H9 (cell line): ENCODE data around the gene RNLS. TPM values are rescaled to one million over a fixed set of nuclear protein-coding genes. Genes with fewer than 3 reads are reported as not detected.

Experiments
- DNase-seq: peaks from one replicate; pipeline ENCODE4 v3.0.0-alpha.2; 2017
- H2AFZ ChIP-seq: one replicate; pipeline ENCODE4 v1.6.1; 2013; ENCODE audit warnings: mild to moderate bottlenecking, low read length, control low read depth, moderate library complexity
- H2AK5ac ChIP-seq: 2 replicates; pipeline ENCODE4 v1.6.1; 2013; ENCODE audit warnings: low read length, control low read depth, mixed read lengths; ENCODE audit not compliant: insufficient read length
- H2BK120ac ChIP-seq: one replicate; pipeline ENCODE4 v1.6.1; 2013; ENCODE audit warnings: low read depth, mild to moderate bottlenecking, low read length, control low read depth, inconsistent platforms; ENCODE audit not compliant: poor library complexity, severe bottlenecking
- H2BK12ac ChIP-seq: 2 replicates; pipeline ENCODE4 v1.6.1; 2013; ENCODE audit warnings: low read length, control low read depth, mixed read lengths, low read depth; ENCODE audit not compliant: insufficient read length
- H2BK15ac ChIP-seq: 2 replicates; pipeline ENCODE4 v1.6.1; 2013; ENCODE audit warnings: low read depth, low read length, control low read depth
- H2BK20ac ChIP-seq: one replicate; pipeline ENCODE4 v1.6.1; 2013; ENCODE audit warnings: low read depth, mild to moderate bottlenecking, low read length, control low read depth, inconsistent platforms; ENCODE audit not compliant: poor library complexity, severe bottlenecking
- H2BK5ac ChIP-seq: 2 replicates; pipeline ENCODE4 v1.6.1; 2013; ENCODE audit warnings: low read length, control low read depth, mixed read lengths; ENCODE audit not compliant: insufficient read length
- H3K14ac ChIP-seq: 2 replicates; pipeline ENCODE4 v1.6.1; 2013; ENCODE audit warnings: low read length, control low read depth; ENCODE audit not compliant: insufficient read depth
- H3K18ac ChIP-seq: 2 replicates; pipeline ENCODE4 v1.6.1; 2013; ENCODE audit warnings: low read depth, mild to moderate bottlenecking, mixed read lengths, low read length, control low read depth; ENCODE audit not compliant: insufficient read length
- H3K23ac ChIP-seq: 2 replicates; pipeline ENCODE4 v1.6.1; 2013; ENCODE audit warnings: low read length, control low read depth, mixed read lengths, low read depth; ENCODE audit not compliant: insufficient read length
- H3K23me2 ChIP-seq: 2 replicates; pipeline ENCODE4 v1.6.1; 2013; ENCODE audit warnings: low read depth, mild to moderate bottlenecking, mixed read lengths, low read length, control low read depth; ENCODE audit not compliant: insufficient read length, poor library complexity, severe bottlenecking
- H3K27ac ChIP-seq: 2 replicates; pipeline ENCODE4 v1.5.1; 2013; ENCODE audit warnings: low read length, control low read depth, mixed read lengths, low read depth; ENCODE audit not compliant: insufficient read length
- H3K27me3 ChIP-seq: 2 replicates; pipeline ENCODE4 v1.6.1; 2013; ENCODE audit warnings: low read length, control low read depth, inconsistent platforms; ENCODE audit not compliant: insufficient read depth
- H3K4ac ChIP-seq: 2 replicates; pipeline ENCODE4 v1.6.1; 2013; ENCODE audit warnings: low read depth, mild to moderate bottlenecking, control low read depth, inconsistent platforms, low read length, moderate library complexity
- H3K4me1 ChIP-seq: 2 replicates; pipeline ENCODE4 v1.6.1; 2013; ENCODE audit warnings: low read length, control low read depth, inconsistent platforms; ENCODE audit not compliant: insufficient read depth
- H3K4me2 ChIP-seq: 2 replicates; pipeline ENCODE4 v1.6.1; 2013; ENCODE audit warnings: low read length, control low read depth, mixed read lengths; ENCODE audit not compliant: insufficient read length, insufficient read depth
- H3K56ac ChIP-seq: 2 replicates; pipeline ENCODE4 v1.6.1; 2013; ENCODE audit warnings: low read depth, mild to moderate bottlenecking, mixed read lengths, low read length, control low read depth; ENCODE audit not compliant: insufficient read length
- H3K79me1 ChIP-seq: 2 replicates; pipeline ENCODE4 v1.6.1; 2013; ENCODE audit warnings: low read depth, mild to moderate bottlenecking, moderate library complexity, low read length, control low read depth, inconsistent platforms; ENCODE audit not compliant: insufficient read depth, poor library complexity, severe bottlenecking
- H3K79me2 ChIP-seq: 2 replicates; pipeline ENCODE4 v1.6.1; 2013; ENCODE audit warnings: low read length, control low read depth, inconsistent platforms; ENCODE audit not compliant: insufficient read depth
- H3K9ac ChIP-seq: 2 replicates; pipeline ENCODE4 v1.6.1; 2013; ENCODE audit warnings: low read length, control low read depth, mixed read lengths; ENCODE audit not compliant: insufficient read length; ENCODE audit errors: extremely low read depth
- H3K9me3 ChIP-seq: one replicate; pipeline ENCODE4 v1.6.1; 2013; ENCODE audit warnings: low read depth, low read length, inconsistent platforms; ENCODE audit not compliant: control insufficient read depth
- H3T11ph ChIP-seq: one replicate; pipeline ENCODE4 v1.6.1; 2013; ENCODE audit warnings: mild to moderate bottlenecking, low read length, control low read depth, inconsistent platforms
- H4K20me1 ChIP-seq: one replicate; pipeline ENCODE4 v1.6.1; 2013; ENCODE audit not compliant: control insufficient read depth, insufficient read length, insufficient read depth
- H4K5ac ChIP-seq: 2 replicates; pipeline ENCODE4 v1.6.1; 2013; ENCODE audit warnings: low read depth, mild to moderate bottlenecking, mixed read lengths, low read length, control low read depth; ENCODE audit not compliant: insufficient read length
- H4K8ac ChIP-seq: replicated peaks from 2 replicates; pipeline ENCODE4 v1.6.1; 2013; ENCODE audit warnings: low read length, control low read depth, mixed read lengths, low read depth; ENCODE audit not compliant: insufficient read length
- H4K91ac ChIP-seq: 2 replicates; pipeline ENCODE4 v1.6.1; 2013; ENCODE audit warnings: low read depth, mild to moderate bottlenecking, moderate library complexity, mixed read lengths, low read length, control low read depth; ENCODE audit not compliant: insufficient read length
- H3K27ac Mint-ChIP-seq, 3 experiments: 2 replicates in 2 of 3; 3 replicates in 1 of 3; pipeline ENCODE4 v1.8.0; 2020 to 2021; ENCODE audit warnings: mixed read lengths in 3 of 3, mild to moderate bottlenecking in 1 of 3, moderate library complexity in 1 of 3
- H3K27me3 Mint-ChIP-seq: 2 replicates; pipeline ENCODE4 v1.8.0; 2021; ENCODE audit warnings: low read depth, mild to moderate bottlenecking, moderate library complexity, mixed read lengths
- H3K36me3 Mint-ChIP-seq, 3 experiments: 2 replicates in 2 of 3; 3 replicates in 1 of 3; pipeline ENCODE4 v1.8.0; 2020 to 2021; ENCODE audit warnings: low read depth in 3 of 3, mixed read lengths in 3 of 3; ENCODE audit not compliant: insufficient read depth in 1 of 3
- H3K4me1 Mint-ChIP-seq, 2 experiments: 2 replicates each; pipeline ENCODE4 v1.8.0; 2020; ENCODE audit warnings: mixed read lengths in 2 of 2
- H3K4me3 Mint-ChIP-seq, 2 experiments: 2 replicates in 1 of 2; 3 replicates in 1 of 2; pipeline ENCODE4 v1.8.0; 2020 to 2021; ENCODE audit warnings: mild to moderate bottlenecking in 2 of 2, mixed read lengths in 2 of 2, moderate library complexity in 1 of 2
- H3K9me3 Mint-ChIP-seq, 2 experiments: 2 replicates in 1 of 2; 3 replicates in 1 of 2; pipeline ENCODE4 v1.8.0; 2020; ENCODE audit warnings: mild to moderate bottlenecking in 2 of 2, mixed read lengths in 2 of 2, moderate library complexity in 1 of 2
- WGBS: extraction: QIAGEN DNeasy Blood & Tissue Kit; methylation state at CpG from one replicate; pipeline ENCODE4 v1.1.7; 2013; ENCODE audit warnings: missing lambda C conversion rate, low lambda C conversion rate, mixed read lengths; ENCODE audit not compliant: insufficient read length; ENCODE audit errors: extremely low coverage; 5-methylcytosine and 5-hydroxymethylcytosine counted together
- total RNA-seq: library from RNA; stranded (reverse); gene quantifications from 2 replicates; pipeline ENCODE4 v1.2.1, GENCODE V29; 2021
- TF ChIP-seq, protein P1 (sequence below): fragments of 200-600 bp; sonication (generic); conservative IDR thresholded peaks from 3 replicates; pipeline ENCODE4 v1.8.0; 2021; ENCODE audit warnings: antibody characterized with exemption, mild to moderate bottlenecking

The RNLS gene
- total RNA-seq, 1 experiment from 2014 or later = 7.5 TPM

DNA sequence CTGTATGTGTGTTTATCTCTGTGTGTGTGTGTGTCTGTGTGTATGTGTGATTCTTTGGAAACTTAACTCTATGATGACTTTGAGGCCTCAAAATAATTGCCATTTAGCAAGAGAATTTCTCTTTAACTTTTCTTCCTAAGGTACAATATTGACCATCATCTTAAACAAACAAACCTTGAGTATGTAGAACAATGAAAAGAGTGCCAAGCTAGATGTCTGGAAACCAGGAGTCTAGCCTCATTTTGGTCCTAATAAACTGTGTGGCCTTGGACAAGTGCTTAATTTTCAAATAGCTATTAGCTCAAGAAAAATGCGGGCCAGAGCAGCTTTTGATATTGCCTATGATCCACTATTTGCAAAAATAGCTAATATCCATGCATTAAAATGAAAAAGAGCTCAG, 119.3 kb downstream of the RNLS start:
- Histone ChIP-seq H4K91ac (no peak overlapping the region), H3K14ac (no peak overlapping the region), H2BK12ac (no peak overlapping the region), H3K4me1 (no peaks in the 10 kb centered on the region), H2BK5ac (no peak overlapping the region), H3K4me2 (no peak overlapping the region), H3K79me1 (no peaks in the 10 kb centered on the region), H3T11ph (no peak overlapping the region), H3K23ac (no peak overlapping the region), H3K79me2 (no peaks in the 10 kb centered on the region), H2AK5ac (no peak overlapping the region), H3K27me3 (no peaks in the 10 kb centered on the region), H3K56ac (no peak overlapping the region), H2BK15ac (no peak overlapping the region), H2BK120ac (no peak overlapping the region), H3K27ac (no peak overlapping the region), H3K23me2 (no peaks in the 10 kb centered on the region), H4K5ac (no peak overlapping the region), H4K8ac (no peak overlapping the region), H3K18ac (no peak overlapping the region), H4K20me1 (no peaks in the 10 kb centered on the region), H3K4ac (no peak overlapping the region), H2AFZ (no peak overlapping the region), H3K9ac (no peak overlapping the region), H3K9me3 (no peaks in the 10 kb centered on the region), H2BK20ac (no peak overlapping the region)
- no peaks in the 10 kb centered on the region for H3K27me3 Mint-ChIP-seq
- no peak overlapping the region for H3K4me3 Mint-ChIP-seq
- H3K36me3 Mint-ChIP-seq = no peaks in the 10 kb centered on the region
- no peak overlapping the region for H3K27ac Mint-ChIP-seq
- peaks cover 7% of the 10 kb centered on the region in 2 experiments for H3K4me1 Mint-ChIP-seq
- TF ChIP-seq, protein P1, sequence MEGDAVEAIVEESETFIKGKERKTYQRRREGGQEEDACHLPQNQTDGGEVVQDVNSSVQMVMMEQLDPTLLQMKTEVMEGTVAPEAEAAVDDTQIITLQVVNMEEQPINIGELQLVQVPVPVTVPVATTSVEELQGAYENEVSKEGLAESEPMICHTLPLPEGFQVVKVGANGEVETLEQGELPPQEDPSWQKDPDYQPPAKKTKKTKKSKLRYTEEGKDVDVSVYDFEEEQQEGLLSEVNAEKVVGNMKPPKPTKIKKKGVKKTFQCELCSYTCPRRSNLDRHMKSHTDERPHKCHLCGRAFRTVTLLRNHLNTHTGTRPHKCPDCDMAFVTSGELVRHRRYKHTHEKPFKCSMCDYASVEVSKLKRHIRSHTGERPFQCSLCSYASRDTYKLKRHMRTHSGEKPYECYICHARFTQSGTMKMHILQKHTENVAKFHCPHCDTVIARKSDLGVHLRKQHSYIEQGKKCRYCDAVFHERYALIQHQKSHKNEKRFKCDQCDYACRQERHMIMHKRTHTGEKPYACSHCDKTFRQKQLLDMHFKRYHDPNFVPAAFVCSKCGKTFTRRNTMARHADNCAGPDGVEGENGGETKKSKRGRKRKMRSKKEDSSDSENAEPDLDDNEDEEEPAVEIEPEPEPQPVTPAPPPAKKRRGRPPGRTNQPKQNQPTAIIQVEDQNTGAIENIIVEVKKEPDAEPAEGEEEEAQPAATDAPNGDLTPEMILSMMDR = no peak
- no peaks in the 10 kb centered on the region for H3K9me3 Mint-ChIP-seq
- DNase-seq = no peak
- no CpG with 5 or more reads among the region's 1 CpG for WGBS
